Left colon (tissue), 2 donors: Measurements from ENCODE around the gene CYSRT1. TPM values are rescaled to one million over a fixed set of nuclear protein-coding genes. Genes with fewer than 3 reads are reported as not detected.
A peak's percentile ranks its signal among the peaks of the same experiment; 100 is the strongest.
"Not testable (repeated sequence)": the region's sequence is repeated elsewhere in the genome, so short reads cannot be mapped to it uniquely, and the experiment has no call there.

ENCODE experiments used
- ATAC-seq: fragments of 200-7000 bp; cut with Tn5 transposase; one replicate; pipeline ENCODE4 v1.9.1; 2020; ENCODE audit warnings: mild to moderate bottlenecking, moderate library complexity
- DNase-seq, 2 donors: peaks; one replicate each; pipeline ENCODE4 v3.0.0-alpha.2; 2020
- intact Hi-C, 2 donors: fragments of 100-400 bp; cut with DNase I in 1 of 2; cut with micrococcal nuclease in 1 of 2; formaldehyde crosslinking; loops; one replicate each; pipeline versions ENCODE4 v1.11.2 to v1.14.0; 2022; cut with DNase I, micrococcal nuclease
- total RNA-seq, 2 donors: library from RNA; stranded (reverse); fragmentation: NEBNext Ultra II Directional; extraction: Animal tissue kit (Norgen Biotek cat#: 25700); gene quantifications; one replicate each; pipeline ENCODE4 v1.2.1, GENCODE V29; 2021
- donor health status: DM: no; HTN: no; CAD: no.
- donor health status: DM: yes; HTN: yes; CAD: no.

Gene CYSRT1
- total RNA-seq, 2 donors from 2014 or later, result 0.43 to 0.47 TPM

GRCh38 chr9:137240318-137240840, 15.4 kb downstream of the CYSRT1 start:
- intact Hi-C loops, result no loop called here
- ATAC-seq (peak; percentile 52), DNase-seq (peak; percentile 82 to 83)

GRCh38 chr9:137240841-137241489, 16.0 kb downstream of the CYSRT1 start, which contains the start of gene TUBB4B:
TSS of gene TUBB4B (plus strand) at chr9:137241287. CDS start at chr9:137241361, 74 bp downstream.
- DNase-seq (peak; percentile 98 to 99), ATAC-seq (peak; percentile 66)
- intact Hi-C loops, result no loop called here

GRCh38 chr9:137241490-137242268, 16.7 kb downstream of the CYSRT1 start:
- intact Hi-C loops, result no loop called here
- peak in 1 of 2 donors; percentile 77 for DNase-seq
- peak; percentile 33 for ATAC-seq

DNA sequence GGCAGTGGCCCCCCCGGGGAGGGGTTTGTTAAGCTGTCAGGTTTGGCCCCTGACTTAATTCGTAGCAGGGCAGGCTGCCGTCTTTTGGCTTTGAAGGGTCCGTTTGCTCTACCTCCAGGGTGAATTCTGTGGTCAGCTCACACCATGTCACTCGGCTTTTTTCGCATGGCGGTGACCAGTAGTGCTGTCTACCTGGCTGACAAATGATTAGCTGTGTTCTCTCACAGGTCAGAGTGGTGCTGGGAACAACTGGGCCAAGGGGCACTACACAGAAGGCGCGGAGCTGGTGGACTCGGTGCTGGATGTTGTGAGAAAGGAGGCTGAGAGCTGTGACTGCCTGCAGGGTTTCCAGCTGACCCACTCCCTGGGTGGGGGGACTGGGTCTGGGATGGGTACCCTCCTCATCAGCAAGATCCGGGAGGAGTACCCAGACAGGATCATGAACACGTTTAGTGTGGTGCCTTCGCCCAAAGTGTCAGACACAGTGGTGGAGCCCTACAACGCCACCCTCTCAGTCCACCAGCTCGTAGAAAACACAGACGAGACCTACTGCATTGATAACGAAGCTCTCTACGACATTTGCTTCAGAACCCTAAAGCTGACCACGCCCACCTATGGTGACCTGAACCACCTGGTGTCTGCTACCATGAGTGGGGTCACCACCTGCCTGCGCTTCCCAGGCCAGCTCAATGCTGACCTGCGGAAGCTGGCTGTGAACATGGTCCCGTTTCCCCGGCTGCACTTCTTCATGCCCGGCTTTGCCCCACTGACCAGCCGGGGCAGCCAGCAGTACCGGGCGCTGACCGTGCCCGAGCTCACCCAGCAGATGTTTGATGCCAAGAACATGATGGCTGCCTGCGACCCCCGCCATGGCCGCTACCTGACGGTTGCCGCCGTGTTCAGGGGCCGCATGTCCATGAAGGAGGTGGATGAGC, 17.6 kb downstream of the CYSRT1 start:
- DNase-seq (no peak), ATAC-seq (no peak)
- intact Hi-C loops, result no loop called here

- DNase-seq, ATAC-seq, intact Hi-C loops: not testable (repeated sequence)
Observed at GRCh38 chr9:137243266-137243625, 18.3 kb downstream of the CYSRT1 start.

DNA sequence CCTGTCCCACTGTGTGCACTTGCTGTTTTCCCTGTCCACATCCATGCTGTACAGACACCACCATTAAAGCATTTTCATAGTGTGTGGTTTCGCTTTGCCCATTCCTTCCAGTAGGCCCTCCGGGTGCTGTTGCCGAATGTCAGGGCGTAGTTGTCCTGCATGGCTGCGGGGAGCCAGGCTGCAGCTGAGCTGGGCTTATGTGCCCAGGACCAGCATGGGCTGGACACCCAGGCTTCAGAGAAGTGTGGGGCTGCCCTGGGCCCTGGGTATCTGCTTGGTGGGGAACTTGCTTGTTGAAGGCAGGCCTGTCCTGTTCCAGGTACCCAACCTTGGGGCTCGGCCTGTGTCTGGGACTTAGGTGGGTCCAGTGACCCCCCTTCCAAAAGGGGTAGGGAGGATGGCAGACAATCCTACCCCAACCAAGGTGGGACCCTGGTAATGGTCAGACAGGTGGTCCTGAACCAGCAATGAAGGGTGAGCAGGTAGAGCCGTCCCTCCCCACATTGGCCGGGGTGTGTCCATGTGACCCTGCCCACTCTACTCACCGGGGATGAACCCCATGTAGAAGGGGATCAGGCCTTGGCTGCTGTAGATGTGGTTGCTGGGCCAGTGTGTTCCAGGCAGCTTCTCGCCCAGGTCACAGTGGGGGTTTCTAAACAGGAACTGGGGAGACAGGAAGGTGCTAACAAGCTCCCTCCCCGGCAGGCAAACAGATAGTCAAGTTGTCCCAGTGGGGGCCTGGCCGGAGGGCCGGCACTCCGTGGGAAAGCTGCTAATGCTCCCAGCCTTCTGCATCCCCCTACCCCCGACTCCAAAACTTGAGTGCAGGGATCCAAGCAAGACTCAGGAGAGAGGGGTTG, 18.9 kb downstream of the CYSRT1 start:
- ATAC-seq (no peak), DNase-seq (no peak)
- intact Hi-C loops, result no loop called here

DNA sequence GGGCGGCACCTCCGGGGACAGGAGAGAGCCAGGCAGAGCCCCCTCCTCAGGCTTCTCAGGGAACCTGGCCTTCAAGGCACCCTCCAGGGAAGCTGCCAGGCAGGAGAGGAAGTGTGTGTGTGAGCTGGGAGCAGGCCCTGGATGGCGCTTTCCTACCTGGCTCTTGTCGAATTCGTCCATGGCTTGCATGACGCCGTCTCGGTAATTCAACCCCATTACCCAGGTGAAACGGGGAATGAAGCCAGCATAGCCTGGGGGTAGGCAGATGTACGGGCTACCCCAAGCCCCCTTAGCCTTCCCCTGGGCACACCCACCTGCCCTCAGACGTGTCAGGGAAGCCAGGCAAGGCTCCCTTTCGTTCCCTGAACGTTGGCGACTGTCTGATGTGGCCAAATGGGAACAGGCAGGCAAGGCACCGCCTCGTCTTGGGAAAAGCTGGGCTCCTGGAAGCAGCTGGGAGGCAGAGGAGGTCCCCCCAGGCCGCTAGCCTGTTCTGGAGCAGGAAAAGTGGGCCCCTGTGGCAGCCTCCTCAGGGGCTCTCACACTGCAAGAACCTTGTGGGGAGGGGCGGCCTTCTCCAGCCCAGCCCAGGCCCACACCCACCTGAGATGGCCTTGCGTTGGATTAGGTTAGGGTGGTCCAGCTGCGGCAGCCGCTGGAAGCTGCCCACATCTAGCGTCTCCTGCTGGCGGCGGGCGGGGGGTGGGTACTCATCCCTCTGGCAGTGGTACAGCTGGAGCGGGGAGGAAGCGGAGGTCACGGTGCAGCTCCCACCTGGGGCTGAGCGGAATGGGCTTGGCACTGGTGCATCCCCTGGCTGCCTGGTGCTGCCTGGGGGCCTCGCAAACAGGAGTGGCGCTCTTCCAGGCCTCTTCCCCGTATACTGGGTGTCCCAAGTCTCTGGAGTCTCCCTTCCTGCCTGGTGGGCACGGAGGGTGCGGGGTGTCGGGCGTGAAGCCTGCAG, 19.8 kb downstream of the CYSRT1 start:
- intact Hi-C loops, result no loop called here
- no peak for DNase-seq
- no peak for ATAC-seq

GRCh38 chr9:137245450-137246421, 20.8 kb downstream of the CYSRT1 start:
- ATAC-seq, result no peak
- intact Hi-C loops, result no loop called here

GRCh38 chr9:137247135-137247915, 22.4 kb downstream of the CYSRT1 start:
- no peak for ATAC-seq
- intact Hi-C loops, result no loop called here
- no peak for DNase-seq

More at GRCh38 chr9:137245450-137246421, 20.8 kb downstream of the CYSRT1 start:
- DNase-seq, result no peak

DNA sequence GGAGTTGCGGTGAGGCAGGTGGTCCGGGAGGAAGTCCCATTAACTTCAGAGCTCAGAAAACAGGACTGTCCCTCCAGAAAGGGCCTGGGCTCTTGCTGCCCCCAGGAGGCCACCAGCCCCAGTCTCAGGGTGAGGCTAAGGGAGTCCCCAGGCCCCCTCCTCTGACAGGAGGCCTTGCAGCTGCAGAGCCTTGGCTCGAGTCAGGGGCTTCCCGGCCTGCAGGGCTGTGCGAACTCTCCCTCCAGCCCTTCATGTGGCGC, 22.9 kb downstream of the CYSRT1 start:
- no peak for DNase-seq

DNA sequence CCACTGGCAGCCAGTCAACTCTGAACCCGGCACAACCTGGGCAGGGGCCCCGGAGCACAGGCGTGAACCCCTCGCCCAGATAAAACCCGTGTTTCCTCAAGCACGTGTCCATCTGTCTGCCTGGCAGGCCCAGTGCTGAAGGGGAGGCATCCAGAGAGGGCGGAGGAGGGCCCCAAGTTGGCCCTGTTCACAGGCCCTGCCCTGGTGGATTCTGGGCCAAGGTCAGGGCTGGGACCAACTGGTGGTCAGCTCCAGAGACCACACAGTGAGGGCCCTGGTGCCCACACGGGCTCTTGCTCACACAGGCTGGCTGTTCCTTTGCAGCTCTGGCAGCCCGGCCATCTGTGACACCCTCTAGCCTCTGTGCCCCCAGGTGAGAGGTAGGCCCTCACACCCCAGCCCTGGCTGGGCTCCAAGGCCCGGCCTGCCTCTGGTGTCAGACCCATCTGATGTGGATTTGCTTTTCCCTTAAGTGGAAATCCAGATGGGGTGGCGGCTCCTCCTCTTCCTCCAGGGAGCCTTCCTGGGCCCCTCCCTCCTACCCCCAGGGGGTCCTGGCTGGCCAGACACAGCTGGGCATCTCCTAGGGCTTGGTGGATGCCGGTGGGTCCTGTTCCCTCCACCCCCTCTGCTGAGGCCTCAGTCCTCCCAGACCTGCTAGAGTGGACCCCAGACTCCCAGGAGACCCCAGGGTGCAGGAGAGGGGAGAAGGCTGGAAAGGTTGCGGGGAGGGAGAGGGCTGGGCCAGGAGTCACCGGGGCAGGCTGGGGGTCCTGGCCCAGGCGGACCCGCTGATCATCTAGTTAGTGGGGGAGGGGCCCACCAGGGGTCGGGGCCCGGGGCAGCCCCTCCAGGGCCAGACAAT, 25.6 kb downstream of the CYSRT1 start:
- DNase-seq (no peak), ATAC-seq (no peak)
- intact Hi-C loops, result no loop called here

More for the DNA sequence above, 22.9 kb downstream of the CYSRT1 start:
- no peak for ATAC-seq
- intact Hi-C loops, result no loop called here

DNA sequence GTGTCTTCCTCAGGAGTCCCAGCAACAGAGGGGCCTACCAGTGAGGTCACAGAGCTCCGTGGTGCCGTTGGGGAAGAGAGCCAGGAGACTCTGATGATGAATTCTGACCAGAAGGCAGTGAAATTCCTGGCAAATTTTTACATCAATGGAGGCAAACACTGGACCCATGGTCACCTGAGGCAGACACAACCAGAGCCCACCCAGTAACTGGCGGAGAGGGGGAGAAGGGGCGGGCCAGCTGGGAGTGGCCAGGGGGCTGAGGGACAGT, 26.2 kb downstream of the CYSRT1 start, which contains the start of gene STPG3:
Gene STPG3 (plus strand): TSS at position 93 of the 268 bp plus-strand sequence. CDS start 1 bp downstream, at position 94.
- no peak for DNase-seq
- ATAC-seq, result no peak
- intact Hi-C loops, result no loop called here

GRCh38 chr9:137251490-137252268, 26.7 kb downstream of the CYSRT1 start:
- no peak for DNase-seq
- intact Hi-C loops, result no loop called here
- no peak for ATAC-seq
